ENCODE results near the gene GRIK5.
A peak's percentile ranks its signal among the peaks of the same experiment; 100 is the strongest.

GRIK5 gene

GRCh38 chr19:42069619-42070351, at the start of gene GRIK5:
Gene GRIK5, minus strand, starts transcription at chr19:42070206. Its CDS starts 4,436 bp downstream, at chr19:42065770.
- no CpG with 5 or more reads among the region's 29 CpGs for WGBS (ENCODE audit: insufficient coverage, insufficient read length)
- H3K27me3 ChIP-seq (ENCODE audit: control insufficient read depth, insufficient read depth, low read length), result no peaks in the 10 kb centered on the region

DNA sequence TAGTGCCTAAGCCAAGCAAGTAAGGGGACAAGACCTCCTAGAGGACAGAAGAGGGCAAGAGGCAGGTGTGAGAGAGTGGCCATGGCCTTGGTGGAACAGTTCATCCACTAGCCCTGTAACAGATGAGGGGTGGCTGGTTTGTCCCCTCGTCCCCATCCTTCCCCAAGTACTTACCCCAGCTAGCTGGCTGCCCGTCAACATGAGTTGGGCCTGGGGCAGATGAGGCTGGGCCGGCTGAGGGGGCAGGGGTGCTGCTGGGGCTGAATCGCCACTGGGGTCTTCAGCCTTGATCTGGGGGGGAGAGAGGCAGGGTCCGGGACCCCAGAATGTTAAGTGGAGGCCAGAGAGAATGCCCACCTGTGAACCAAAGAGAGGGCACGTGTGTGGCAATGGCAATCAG, 47.1 kb upstream of the GRIK5 start:
- Histone ChIP-seq H3K9me3 (ENCODE audit: control insufficient read depth, insufficient read depth, low read length) (no peaks in the 10 kb centered on the region), H3K36me3 (ENCODE audit: control insufficient read depth, insufficient read depth, low read length) (no peaks in the 10 kb centered on the region), H3K4me1 (ENCODE audit: control insufficient read depth, insufficient read depth, low read length) (peaks cover 3% of the 10 kb centered on the region), H3K4me3 (ENCODE audit: low read length) (no peak overlapping the region), H3K27me3 (ENCODE audit: control insufficient read depth, insufficient read depth, low read length) (no peaks in the 10 kb centered on the region), H3K27ac (ENCODE audit: low read length) (no peak overlapping the region)
- no peak for DNase-seq (ENCODE audit: low read depth, low spot score)
- WGBS (ENCODE audit: insufficient coverage, insufficient read length), result no CpG with 5 or more reads among the region's 6 CpGs

More at GRCh38 chr19:42069619-42070351, at the start of gene GRIK5:
- no peak for DNase-seq (ENCODE audit: low read depth, low spot score)
- Histone ChIP-seq H3K27ac (ENCODE audit: low read length) (no peak within 1 kb of the TSS), H3K36me3 (ENCODE audit: control insufficient read depth, insufficient read depth, low read length) (peaks cover 8% of the 10 kb centered on the region), H3K4me1 (ENCODE audit: control insufficient read depth, insufficient read depth, low read length) (peaks cover 4% of the 10 kb centered on the region; the same call in 1 of the 2 replicates), H3K9me3 (ENCODE audit: control insufficient read depth, insufficient read depth, low read length) (no peaks in the 10 kb centered on the region), H3K4me3 (ENCODE audit: low read length) (peak within 1 kb of the TSS; percentile 52; the same call in 1 of the 2 replicates)

DNA sequence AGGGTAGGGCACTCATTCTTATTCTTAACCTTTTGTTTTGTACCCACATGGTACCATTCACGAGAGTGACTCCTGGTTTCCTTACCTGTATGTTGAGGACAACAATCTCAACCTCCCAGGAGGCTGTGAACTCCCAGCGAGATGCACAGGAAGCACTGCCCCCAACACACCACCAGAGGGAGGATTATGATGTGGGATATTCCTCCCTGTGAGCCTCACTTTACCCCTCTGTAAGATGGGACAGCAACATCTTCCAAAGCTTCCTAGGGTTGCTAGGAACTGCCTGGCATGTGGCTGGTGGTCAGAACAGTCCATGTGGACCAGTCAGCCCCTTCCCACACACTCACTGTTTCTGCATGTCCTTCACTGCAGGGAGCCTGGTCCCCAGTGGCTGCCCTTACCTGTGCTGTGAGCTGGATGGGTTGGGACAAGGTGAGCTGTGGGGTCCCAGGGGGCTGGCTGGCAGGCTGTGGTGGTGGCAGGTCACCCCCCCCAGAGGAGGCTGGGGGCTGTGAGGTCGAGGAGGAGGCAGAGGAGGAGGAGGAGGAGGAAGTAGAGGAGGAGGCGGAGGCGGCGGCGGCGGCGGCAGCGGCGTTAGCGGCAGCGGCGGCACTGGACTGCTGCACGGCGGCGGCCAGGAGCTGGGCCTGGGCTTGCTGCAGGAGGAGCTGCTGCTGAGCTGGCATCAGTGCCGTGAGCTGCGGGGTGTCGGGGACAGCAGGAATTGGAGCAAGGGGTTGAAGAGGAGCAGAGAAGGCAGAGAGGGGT, 46.5 kb upstream of the GRIK5 start:
- peaks cover 3% of the 10 kb centered on the region for H3K4me1 ChIP-seq (ENCODE audit: control insufficient read depth, insufficient read depth, low read length)
- no peak overlapping the region for H3K27ac ChIP-seq (ENCODE audit: low read length)
- H3K36me3 ChIP-seq (ENCODE audit: control insufficient read depth, insufficient read depth, low read length), result no peaks in the 10 kb centered on the region
- H3K27me3 ChIP-seq (ENCODE audit: control insufficient read depth, insufficient read depth, low read length), result no peaks in the 10 kb centered on the region
- DNase-seq (ENCODE audit: low read depth, low spot score), result no peak
- no peak overlapping the region for H3K4me3 ChIP-seq (ENCODE audit: low read length)
- no CpG with 5 or more reads among the region's 20 CpGs for WGBS (ENCODE audit: insufficient coverage, insufficient read length)
- no peaks in the 10 kb centered on the region for H3K9me3 ChIP-seq (ENCODE audit: control insufficient read depth, insufficient read depth, low read length)

GRCh38 chr19:42115705-42116104, 45.7 kb upstream of the GRIK5 start:
- H3K36me3 ChIP-seq (ENCODE audit: control insufficient read depth, insufficient read depth, low read length), result no peaks in the 10 kb centered on the region
- H3K4me3 ChIP-seq (ENCODE audit: low read length), result no peak overlapping the region
- peaks cover 3% of the 10 kb centered on the region for H3K4me1 ChIP-seq (ENCODE audit: control insufficient read depth, insufficient read depth, low read length)
- no peaks in the 10 kb centered on the region for H3K27me3 ChIP-seq (ENCODE audit: control insufficient read depth, insufficient read depth, low read length)
- WGBS (ENCODE audit: insufficient coverage, insufficient read length), result no CpG with 5 or more reads among the region's 4 CpGs
- no peak for DNase-seq (ENCODE audit: low read depth, low spot score)
- H3K27ac ChIP-seq (ENCODE audit: low read length), result no peak overlapping the region
- no peaks in the 10 kb centered on the region for H3K9me3 ChIP-seq (ENCODE audit: control insufficient read depth, insufficient read depth, low read length)

DNA sequence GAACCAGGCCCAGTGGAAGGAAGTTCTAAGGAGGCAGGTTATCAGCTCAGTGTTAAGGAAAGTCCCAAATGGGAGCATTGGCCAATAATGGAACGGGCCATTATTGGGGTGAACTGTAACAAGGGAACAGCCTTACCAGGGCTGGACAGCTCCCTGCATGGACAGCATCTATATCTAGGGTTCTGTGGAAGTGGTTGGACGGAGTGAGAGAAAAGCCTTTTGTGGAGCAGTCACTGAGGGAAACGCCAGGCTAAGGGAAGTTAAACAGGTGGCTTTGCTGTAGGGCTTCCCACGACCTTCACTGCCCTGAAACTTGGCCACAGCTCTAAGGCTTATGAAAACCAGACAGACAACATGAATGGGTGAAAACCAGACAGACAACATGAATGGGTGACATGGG, 45.2 kb upstream of the GRIK5 start:
- no CpG with 5 or more reads among the region's 4 CpGs for WGBS (ENCODE audit: insufficient coverage, insufficient read length)
- H3K9me3 ChIP-seq (ENCODE audit: control insufficient read depth, insufficient read depth, low read length), result no peaks in the 10 kb centered on the region
- no peak overlapping the region for H3K4me3 ChIP-seq (ENCODE audit: low read length)
- no peak for DNase-seq (ENCODE audit: low read depth, low spot score)
- H3K36me3 ChIP-seq (ENCODE audit: control insufficient read depth, insufficient read depth, low read length), result no peaks in the 10 kb centered on the region
- no peaks in the 10 kb centered on the region for H3K27me3 ChIP-seq (ENCODE audit: control insufficient read depth, insufficient read depth, low read length)
- peaks cover 3% of the 10 kb centered on the region for H3K4me1 ChIP-seq (ENCODE audit: control insufficient read depth, insufficient read depth, low read length)
- no peak overlapping the region for H3K27ac ChIP-seq (ENCODE audit: low read length)

DNA sequence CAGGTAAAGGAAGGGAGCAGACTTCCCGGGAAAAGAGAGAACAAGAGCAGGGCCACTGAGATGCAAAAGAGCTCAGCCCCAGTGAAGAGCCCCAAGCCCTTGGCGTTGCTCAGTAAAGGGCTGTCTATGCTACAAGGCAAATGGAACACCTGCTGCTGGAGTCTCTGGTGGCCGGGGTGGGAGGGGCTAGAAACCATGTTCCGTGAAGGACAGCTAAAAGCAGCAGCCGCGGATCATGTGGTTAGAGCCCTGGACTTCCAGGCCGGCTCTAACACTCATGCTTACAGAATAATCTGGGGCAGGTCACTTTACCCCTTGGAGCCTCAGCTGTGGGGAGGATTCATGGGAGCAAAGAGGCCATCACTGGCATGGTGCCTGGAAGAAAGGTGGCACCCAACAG, 44.4 kb upstream of the GRIK5 start:
- H3K27ac ChIP-seq (ENCODE audit: low read length), result no peak overlapping the region
- DNase-seq (ENCODE audit: low read depth, low spot score), result no peak
- H3K4me3 ChIP-seq (ENCODE audit: low read length), result no peak overlapping the region
- no peaks in the 10 kb centered on the region for H3K36me3 ChIP-seq (ENCODE audit: control insufficient read depth, insufficient read depth, low read length)
- no peaks in the 10 kb centered on the region for H3K27me3 ChIP-seq (ENCODE audit: control insufficient read depth, insufficient read depth, low read length)
- peaks cover 3% of the 10 kb centered on the region for H3K4me1 ChIP-seq (ENCODE audit: control insufficient read depth, insufficient read depth, low read length)
- H3K9me3 ChIP-seq (ENCODE audit: control insufficient read depth, insufficient read depth, low read length), result no peaks in the 10 kb centered on the region
- WGBS (ENCODE audit: insufficient coverage, insufficient read length), result no CpG with 5 or more reads among the region's 7 CpGs

- WGBS (ENCODE audit: insufficient coverage, insufficient read length), result no CpG with 5 or more reads among the region's 10 CpGs
- no peak overlapping the region for H3K4me3 ChIP-seq (ENCODE audit: low read length)
- no peak for DNase-seq (ENCODE audit: low read depth, low spot score)
- no peak overlapping the region for H3K27ac ChIP-seq (ENCODE audit: low read length)
- no peaks in the 10 kb centered on the region for H3K36me3 ChIP-seq (ENCODE audit: control insufficient read depth, insufficient read depth, low read length)
- no peaks in the 10 kb centered on the region for H3K9me3 ChIP-seq (ENCODE audit: control insufficient read depth, insufficient read depth, low read length)
- no peaks in the 10 kb centered on the region for H3K27me3 ChIP-seq (ENCODE audit: control insufficient read depth, insufficient read depth, low read length)
- H3K4me1 ChIP-seq (ENCODE audit: control insufficient read depth, insufficient read depth, low read length), result peaks cover 3% of the 10 kb centered on the region
Measured at GRCh38 chr19:42113641-42114348, 43.8 kb upstream of the GRIK5 start.

GRCh38 chr19:42111811-42112210, 41.8 kb upstream of the GRIK5 start:
- H3K27ac ChIP-seq (ENCODE audit: low read length), result no peak overlapping the region
- no peak overlapping the region for H3K4me3 ChIP-seq (ENCODE audit: low read length)
- no peaks in the 10 kb centered on the region for H3K9me3 ChIP-seq (ENCODE audit: control insufficient read depth, insufficient read depth, low read length)
- no CpG with 5 or more reads among the region's 3 CpGs for WGBS (ENCODE audit: insufficient coverage, insufficient read length)
- no peak for DNase-seq (ENCODE audit: low read depth, low spot score)
- no peaks in the 10 kb centered on the region for H3K27me3 ChIP-seq (ENCODE audit: control insufficient read depth, insufficient read depth, low read length)
- H3K4me1 ChIP-seq (ENCODE audit: control insufficient read depth, insufficient read depth, low read length), result peaks cover 4% of the 10 kb centered on the region
- H3K36me3 ChIP-seq (ENCODE audit: control insufficient read depth, insufficient read depth, low read length), result no peaks in the 10 kb centered on the region

- H3K27me3 ChIP-seq (ENCODE audit: control insufficient read depth, insufficient read depth, low read length), result no peaks in the 10 kb centered on the region
- H3K36me3 ChIP-seq (ENCODE audit: control insufficient read depth, insufficient read depth, low read length), result no peaks in the 10 kb centered on the region
- H3K4me1 ChIP-seq (ENCODE audit: control insufficient read depth, insufficient read depth, low read length), result peaks cover 4% of the 10 kb centered on the region
- H3K27ac ChIP-seq (ENCODE audit: low read length), result no peak overlapping the region
- WGBS (ENCODE audit: insufficient coverage, insufficient read length), result no CpG with 5 or more reads among the region's 1 CpG
- no peak overlapping the region for H3K4me3 ChIP-seq (ENCODE audit: low read length)
- no peak for DNase-seq (ENCODE audit: low read depth, low spot score)
- H3K9me3 ChIP-seq (ENCODE audit: control insufficient read depth, insufficient read depth, low read length), result no peaks in the 10 kb centered on the region
Measured at GRCh38 chr19:42111384-42111783, 41.4 kb upstream of the GRIK5 start.

- WGBS (ENCODE audit: insufficient coverage, insufficient read length), result no CpG with 5 or more reads among the region's 1 CpG
- no peaks in the 10 kb centered on the region for H3K27me3 ChIP-seq (ENCODE audit: control insufficient read depth, insufficient read depth, low read length)
- no peaks in the 10 kb centered on the region for H3K36me3 ChIP-seq (ENCODE audit: control insufficient read depth, insufficient read depth, low read length)
- DNase-seq (ENCODE audit: low read depth, low spot score), result no peak
- no peak overlapping the region for H3K4me3 ChIP-seq (ENCODE audit: low read length)
- peaks cover 4% of the 10 kb centered on the region for H3K4me1 ChIP-seq (ENCODE audit: control insufficient read depth, insufficient read depth, low read length)
- H3K27ac ChIP-seq (ENCODE audit: low read length), result no peak overlapping the region
- no peaks in the 10 kb centered on the region for H3K9me3 ChIP-seq (ENCODE audit: control insufficient read depth, insufficient read depth, low read length)
Measured at GRCh38 chr19:42110658-42111057, 40.7 kb upstream of the GRIK5 start.
